SK-N-MC (cell line): ENCODE data around the gene OTOS.

Source experiments
- DNase-seq: peaks from one replicate; pipeline ENCODE4 v3.0.0-alpha.2; 2011; ENCODE audit warnings: low read depth, low spot score
- H3K27ac ChIP-seq: fragments of 200-600 bp; sonication (generic); 2 replicates; pipeline ENCODE4 v1.5.1; 2016; ENCODE audit warnings: mixed run types
- H3K36me3 ChIP-seq: fragments of 200-600 bp; sonication (generic); 2 replicates; pipeline ENCODE4 v1.6.1; 2017; ENCODE audit warnings: antibody characterized with exemption, low read length, mixed read lengths; ENCODE audit not compliant: insufficient read depth
- H3K4me3 ChIP-seq: fragments of 200-600 bp; sonication (generic); 2 replicates; pipeline ENCODE4 v1.5.1; 2016
- H3K9ac ChIP-seq: fragments of 200-600 bp; sonication (generic); 2 replicates; pipeline ENCODE4 v1.8.0; 2017; ENCODE audit warnings: mixed run types, mixed read lengths; ENCODE audit not compliant: insufficient read length
- H3K9me3 ChIP-seq: fragments of 200-600 bp; sonication (generic); 2 replicates; pipeline ENCODE4 v1.6.1; 2017; ENCODE audit warnings: low read depth, mild to moderate bottlenecking, antibody characterized with exemption, low read length, moderate library complexity, mixed read lengths
- EZH2 ChIP-seq: fragments of 200-600 bp; sonication (generic); IDR thresholded peaks from one replicate; pipeline ENCODE4 v1.6.1; 2017; ENCODE audit warnings: antibody characterized with exemption
- FOXP2 ChIP-seq: optimal IDR thresholded peaks from 2 replicates; pipeline ENCODE3; 2011; ENCODE audit warnings: mild to moderate bottlenecking, moderate library complexity; ENCODE audit not compliant: insufficient read depth; ENCODE audit errors: extremely low read length, control extremely low read depth
- POLR2AphosphoS5 ChIP-seq: IDR thresholded peaks from 2 replicates; pipeline ENCODE4 v1.6.1; 2012; ENCODE audit warnings: mild to moderate bottlenecking, low read depth, low read length, borderline replicate concordance

OTOS gene

DNA sequence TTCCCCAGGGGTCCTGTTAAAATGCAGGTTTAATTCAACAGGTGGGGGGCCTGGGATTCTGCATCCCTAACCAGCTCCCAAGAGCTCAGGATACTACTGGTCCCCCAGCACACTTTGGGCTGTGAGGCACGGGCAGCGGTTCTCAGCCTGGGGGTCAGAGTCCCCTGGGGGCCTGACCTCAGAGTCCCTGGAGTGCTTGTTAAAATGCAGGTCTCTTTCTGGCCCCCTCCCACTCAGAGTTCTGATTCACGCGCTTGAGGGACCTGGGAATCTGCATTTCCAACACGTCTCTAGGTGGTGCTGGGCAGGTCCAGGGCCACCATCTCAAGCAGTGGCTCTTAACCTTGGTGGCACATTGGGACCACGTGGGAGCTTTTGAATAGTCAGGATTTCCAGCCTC, 2.8 kb upstream of the OTOS start:
- H3K9ac ChIP-seq = no peak overlapping the region
- DNase-seq = no peak
- no peak for TF ChIP-seq FOXP2
- no peak for TF ChIP-seq EZH2
- TF ChIP-seq POLR2AphosphoS5 = no peak
- no peak overlapping the region for H3K4me3 ChIP-seq
- H3K27ac ChIP-seq = no peak overlapping the region
- H3K9me3 ChIP-seq = no peaks in the 10 kb centered on the region
- no peaks in the 10 kb centered on the region for H3K36me3 ChIP-seq

DNA sequence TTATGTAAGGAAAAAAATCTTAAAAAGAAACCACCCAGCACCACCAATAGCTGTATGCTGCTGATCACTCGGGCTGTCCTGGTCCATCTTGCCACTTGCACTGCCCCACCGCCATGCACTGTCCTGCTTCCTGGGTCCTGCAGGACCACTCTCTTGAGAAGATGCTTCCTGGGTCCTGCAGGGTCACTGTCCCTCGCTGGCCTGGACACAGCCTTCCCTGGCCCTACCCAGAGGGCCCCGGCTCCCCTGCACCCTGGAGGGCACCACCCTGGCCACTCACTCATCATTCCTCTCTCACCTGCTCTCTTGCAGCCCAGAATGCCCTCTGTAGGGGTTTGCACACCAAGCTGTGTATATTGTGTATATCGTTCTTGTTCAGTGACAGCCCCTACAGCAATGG, 2.4 kb upstream of the OTOS start:
- H3K4me3 ChIP-seq = no peak overlapping the region
- no peaks in the 10 kb centered on the region for H3K36me3 ChIP-seq
- H3K9me3 ChIP-seq = no peaks in the 10 kb centered on the region
- TF ChIP-seq EZH2 (no peak), FOXP2 (no peak), POLR2AphosphoS5 (no peak)
- no peak for DNase-seq
- H3K27ac ChIP-seq = no peak overlapping the region
- no peak overlapping the region for H3K9ac ChIP-seq

DNA sequence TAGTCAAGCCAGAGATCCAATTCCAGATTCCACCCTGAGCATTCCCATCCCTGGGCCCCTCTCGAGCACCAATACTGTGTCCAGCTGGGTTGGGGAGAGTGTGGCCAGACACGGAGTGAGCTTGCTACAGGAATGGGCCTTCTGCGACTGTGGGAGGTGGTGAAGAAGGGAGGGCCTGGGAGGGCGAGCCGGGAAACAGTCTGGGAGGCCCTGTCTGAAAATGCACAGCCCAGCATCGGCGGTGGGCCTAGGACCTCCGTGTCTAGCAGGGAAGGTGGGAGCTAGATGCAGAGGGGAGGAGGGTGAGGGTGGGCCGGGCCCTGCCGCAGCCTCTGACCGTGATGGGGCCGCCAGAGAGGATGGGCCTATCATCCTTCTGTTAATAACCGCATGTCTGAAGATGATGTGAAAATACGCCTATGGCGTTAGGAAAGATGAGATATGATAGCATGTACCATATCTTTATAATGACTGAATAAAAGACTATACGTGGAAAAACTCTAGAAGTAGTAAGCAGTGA, 1.9 kb upstream of the OTOS start:
- Histone ChIP-seq H3K27ac (no peak overlapping the region), H3K9ac (no peak overlapping the region), H3K9me3 (no peaks in the 10 kb centered on the region), H3K4me3 (no peak overlapping the region), H3K36me3 (no peaks in the 10 kb centered on the region)
- no peak for DNase-seq
- no peak for TF ChIP-seq POLR2AphosphoS5
- no peak for TF ChIP-seq EZH2
- no peak for TF ChIP-seq FOXP2

DNA sequence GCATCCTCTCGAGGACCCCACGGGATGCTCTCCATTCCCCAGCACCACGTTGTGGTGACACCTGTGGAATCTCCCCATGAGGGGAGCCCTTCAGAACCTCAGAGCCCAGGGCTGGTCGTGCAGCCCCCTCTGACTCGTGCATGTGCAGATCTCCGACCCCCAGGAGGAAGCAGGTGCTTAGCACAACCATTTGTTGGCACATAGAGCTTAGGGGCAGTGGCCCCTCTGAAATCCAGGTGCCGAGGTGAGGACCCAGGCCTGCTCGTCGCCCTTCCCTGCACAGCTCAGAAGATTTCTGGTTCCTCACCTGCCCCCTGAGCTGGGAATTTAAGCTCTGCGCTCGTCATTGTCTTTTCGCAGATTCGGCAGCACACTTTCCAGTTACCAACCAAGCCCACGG, 1.3 kb upstream of the OTOS start:
- no peak overlapping the region for H3K4me3 ChIP-seq
- TF ChIP-seq EZH2 (no peak), FOXP2 (no peak), POLR2AphosphoS5 (no peak)
- H3K36me3 ChIP-seq = no peaks in the 10 kb centered on the region

DNA sequence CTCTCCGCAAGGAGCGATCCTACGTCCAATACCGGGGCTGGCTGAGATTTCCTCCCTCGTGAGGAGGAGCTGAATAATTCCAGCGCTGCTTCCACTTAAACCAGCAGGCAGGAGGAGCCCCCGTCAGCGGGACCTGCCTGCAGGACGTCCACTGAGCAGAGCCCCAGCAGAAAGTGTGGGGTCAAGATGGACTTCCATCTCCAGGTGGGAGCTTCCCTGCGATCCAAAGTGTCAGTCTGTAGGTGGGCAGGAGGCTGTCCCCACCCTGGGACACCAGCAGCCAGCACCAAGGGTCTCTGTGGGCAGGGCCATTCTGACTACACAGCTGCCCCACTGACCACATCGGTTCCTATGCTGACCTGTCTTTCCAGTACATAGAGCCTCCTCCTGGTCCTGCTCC, 462 bp upstream of the OTOS start:
- no peak overlapping the region for H3K27ac ChIP-seq
- H3K36me3 ChIP-seq = no peaks in the 10 kb centered on the region
- H3K4me3 ChIP-seq = no peak overlapping the region
- H3K9me3 ChIP-seq = no peaks in the 10 kb centered on the region
- no peak overlapping the region for H3K9ac ChIP-seq
- no peak for DNase-seq
- no peak for TF ChIP-seq EZH2
- TF ChIP-seq FOXP2 = no peak
- TF ChIP-seq POLR2AphosphoS5 = no peak

More for the DNA sequence above, 1.3 kb upstream of the OTOS start:
- no peaks in the 10 kb centered on the region for H3K9me3 ChIP-seq
- DNase-seq = no peak
- H3K9ac ChIP-seq = no peak overlapping the region
- H3K27ac ChIP-seq = no peak overlapping the region

DNA sequence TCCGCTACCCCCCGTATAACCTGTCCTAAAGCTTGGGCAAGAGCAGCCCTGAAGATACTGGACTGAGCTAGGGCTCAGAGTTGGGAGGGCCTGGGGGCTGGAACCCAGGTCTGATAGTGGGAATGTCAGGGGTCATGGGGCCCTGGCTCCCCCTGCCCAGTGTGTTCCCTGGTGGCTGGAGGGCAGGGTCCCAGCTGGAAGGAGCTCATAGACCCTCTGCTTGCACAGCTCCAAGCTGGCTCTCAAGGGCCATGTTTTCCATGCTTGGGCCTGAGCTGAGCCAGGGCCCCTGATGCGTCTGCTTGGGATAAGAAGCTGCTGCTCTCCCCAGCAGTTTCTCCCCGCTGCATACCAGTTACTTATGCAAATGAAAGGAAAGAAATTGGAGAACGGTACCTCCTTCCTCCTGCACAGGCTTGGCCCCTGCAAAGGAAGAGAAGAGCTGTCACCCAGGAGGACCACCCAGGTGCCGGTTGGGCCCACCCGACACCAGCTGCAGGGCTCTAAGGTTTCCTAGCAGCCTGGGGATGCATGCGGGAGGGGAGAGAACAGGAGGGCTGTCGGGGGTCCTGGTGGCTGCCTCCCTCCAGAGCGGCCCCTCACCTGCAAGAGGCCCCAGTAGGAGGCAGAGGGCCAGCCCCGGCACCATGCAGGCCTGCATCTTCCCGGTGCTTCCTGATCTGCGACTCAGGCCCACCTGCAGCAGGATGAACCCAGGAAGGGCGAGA, 628 bp downstream of the OTOS start:
- no peak for TF ChIP-seq FOXP2
- H3K27ac ChIP-seq = no peak overlapping the region
- H3K9ac ChIP-seq = no peak overlapping the region
- no peak for DNase-seq
- no peaks in the 10 kb centered on the region for H3K36me3 ChIP-seq
- H3K9me3 ChIP-seq = no peaks in the 10 kb centered on the region
- no peak overlapping the region for H3K4me3 ChIP-seq

DNA sequence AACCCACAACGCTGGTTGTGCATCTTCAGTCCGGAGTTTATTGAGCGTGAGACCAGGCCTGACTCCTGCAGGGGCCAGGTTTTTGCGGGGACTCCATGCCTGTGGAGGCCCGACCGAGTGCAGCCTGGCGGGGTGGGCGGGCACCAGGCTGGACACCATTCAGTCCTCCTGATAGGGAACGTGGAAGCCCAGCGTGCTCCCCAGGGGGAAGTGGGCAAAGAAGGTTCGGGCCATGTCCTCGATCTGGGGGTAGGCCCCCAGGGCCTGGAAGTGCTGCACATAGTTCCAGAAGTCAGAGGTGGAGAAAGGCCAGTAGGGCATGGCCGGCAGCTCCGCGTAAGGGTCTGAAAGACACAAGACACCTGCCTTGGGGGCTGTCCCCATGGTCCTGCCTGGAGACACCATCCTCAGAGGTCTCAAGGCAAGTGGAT, 1.4 kb downstream of the OTOS start:
- no peak overlapping the region for H3K4me3 ChIP-seq
- H3K9ac ChIP-seq = no peak overlapping the region
- TF ChIP-seq EZH2 (no peak), FOXP2 (no peak), POLR2AphosphoS5 (no peak)
- H3K27ac ChIP-seq = no peak overlapping the region
- no peaks in the 10 kb centered on the region for H3K36me3 ChIP-seq
- DNase-seq = no peak
- no peaks in the 10 kb centered on the region for H3K9me3 ChIP-seq

DNA sequence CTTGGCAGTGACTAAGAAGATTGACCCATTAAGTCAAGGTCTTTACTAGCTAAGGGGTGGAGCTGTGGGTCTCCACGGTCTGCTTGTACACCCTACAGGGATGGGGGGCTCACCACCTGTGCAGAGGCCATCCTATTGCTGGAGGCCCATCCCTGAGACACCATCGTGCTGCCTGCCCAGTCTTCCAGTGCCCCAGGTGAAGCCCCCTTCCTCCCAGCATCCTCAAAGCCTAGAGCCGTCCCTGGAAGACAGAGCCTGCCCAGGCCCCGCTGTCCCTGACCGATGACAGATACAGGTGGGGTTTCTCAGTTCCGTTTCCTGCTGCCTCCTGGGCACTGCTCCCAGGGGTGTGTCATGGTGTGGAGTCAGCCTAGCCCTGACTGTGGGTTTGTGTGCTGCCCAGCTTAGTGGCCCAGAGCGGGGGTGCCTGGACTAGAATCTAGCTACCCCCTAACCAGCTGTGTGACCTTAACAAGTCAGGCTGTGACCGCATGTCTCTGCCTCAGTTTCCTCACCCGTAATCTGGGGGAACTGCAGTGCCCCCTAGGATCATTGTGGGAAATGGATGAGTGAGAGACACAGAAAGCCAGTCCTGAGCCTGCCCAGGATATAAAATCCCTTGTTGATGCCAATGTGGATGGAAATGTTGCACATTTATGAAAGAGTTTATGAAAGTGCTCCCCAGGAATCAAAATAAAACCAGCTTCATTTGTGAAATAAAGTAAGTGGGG, 2.0 kb downstream of the OTOS start:
- H3K9ac ChIP-seq = no peak overlapping the region
- no peak for DNase-seq
- H3K36me3 ChIP-seq = no peaks in the 10 kb centered on the region
- H3K27ac ChIP-seq = no peak overlapping the region
- H3K9me3 ChIP-seq = no peaks in the 10 kb centered on the region
- H3K4me3 ChIP-seq = no peak overlapping the region
- TF ChIP-seq EZH2 (no peak), POLR2AphosphoS5 (no peak), FOXP2 (no peak)
